Measurements from ENCODE around the gene PRKAB2. TPM values are rescaled to one million over a fixed set of nuclear protein-coding genes. Genes with fewer than 3 reads are reported as not detected.
"Not testable (repeated sequence)": the region's sequence is repeated elsewhere in the genome, so short reads cannot be mapped to it uniquely, and the experiment has no call there.

PRKAB2 gene
- total and polyA plus RNA-seq, 9 of the 15 experiments (the other 6 are each of a cell fraction or from before 2014, with no cell fraction given) = 2.3 to 20.8 (median 7.9) TPM

DNA sequence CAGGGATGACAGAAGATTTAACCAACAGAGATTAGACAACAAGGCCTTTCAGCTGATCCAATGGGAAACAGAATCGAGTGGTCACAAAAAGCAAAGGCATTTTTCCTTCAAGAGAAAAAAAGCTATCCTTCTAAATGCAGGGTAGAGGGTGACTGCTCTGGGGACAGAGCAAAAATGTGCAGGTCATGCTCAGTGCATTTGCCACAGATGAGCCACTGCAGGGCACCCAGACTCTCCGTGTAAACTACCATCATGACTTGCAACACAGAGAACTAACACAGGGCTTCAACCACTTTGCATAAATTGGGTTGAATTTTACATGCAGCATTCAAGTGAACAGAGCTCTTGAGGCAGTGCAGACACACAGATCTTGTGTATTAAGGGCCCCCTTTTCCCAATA, 56.8 kb downstream of the PRKAB2 start (continued):
- TF ChIP-seq THAP7 (CRISPR knock-in tag; IDR thresholded peaks at IDR 0.05) = no peak
- no peak for TF ChIP-seq FOXA1 (IDR thresholded peaks at IDR 0.05; ENCODE audit: borderline replicate concordance)
- TF ChIP-seq ZNF23 (CRISPR knock-in tag; IDR thresholded peaks at IDR 0.05) = no peak
- TF ChIP-seq, protein P1, sequence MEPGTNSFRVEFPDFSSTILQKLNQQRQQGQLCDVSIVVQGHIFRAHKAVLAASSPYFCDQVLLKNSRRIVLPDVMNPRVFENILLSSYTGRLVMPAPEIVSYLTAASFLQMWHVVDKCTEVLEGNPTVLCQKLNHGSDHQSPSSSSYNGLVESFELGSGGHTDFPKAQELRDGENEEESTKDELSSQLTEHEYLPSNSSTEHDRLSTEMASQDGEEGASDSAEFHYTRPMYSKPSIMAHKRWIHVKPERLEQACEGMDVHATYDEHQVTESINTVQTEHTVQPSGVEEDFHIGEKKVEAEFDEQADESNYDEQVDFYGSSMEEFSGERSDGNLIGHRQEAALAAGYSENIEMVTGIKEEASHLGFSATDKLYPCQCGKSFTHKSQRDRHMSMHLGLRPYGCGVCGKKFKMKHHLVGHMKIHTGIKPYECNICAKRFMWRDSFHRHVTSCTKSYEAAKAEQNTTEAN (CRISPR knock-in tag; IDR thresholded peaks at IDR 0.05) = no peak
- TF ChIP-seq ZNF143 (CRISPR knock-in tag; IDR thresholded peaks at IDR 0.05) = no peak

DNA sequence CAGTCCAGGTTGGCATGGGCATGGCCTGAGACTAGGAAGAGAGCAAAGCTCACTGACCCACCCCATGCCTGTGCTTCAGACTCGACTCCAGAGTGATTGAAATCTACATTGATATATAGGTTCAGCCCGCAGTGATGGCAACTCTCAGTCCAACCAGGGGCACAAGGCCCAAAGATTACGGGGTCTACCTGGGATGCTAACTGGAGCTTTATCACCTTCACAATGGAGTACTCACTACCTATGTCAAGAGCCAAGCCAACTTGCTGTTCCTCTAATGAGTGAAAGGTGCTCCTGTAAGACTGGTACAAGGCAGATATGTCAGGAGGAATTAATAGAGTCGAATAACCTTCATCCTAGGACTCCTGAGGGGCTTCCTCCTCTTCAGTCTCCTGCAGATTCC, 57.2 kb downstream of the PRKAB2 start:
- in situ Hi-C loops (cut with MboI); H3K4me1 ChIP-seq (replicated peaks in 1 of 2; ENCODE audit: control insufficient read depth in 2 of 2, insufficient read depth in 2 of 2, low read length in 2 of 2); H3K9me1 ChIP-seq (ENCODE audit: control insufficient read depth, insufficient read depth, low read length); H3K79me2 ChIP-seq (ENCODE audit: control insufficient read depth, insufficient read depth, low read length); H3K9ac ChIP-seq (ENCODE audit: insufficient read depth in 1 of 2, low read depth in 2 of 2, low read length in 2 of 2); DNase-seq (ENCODE audit: extremely low read depth in 1 of 4, low spot score in 3 of 4); H3K4me2 ChIP-seq (ENCODE audit: insufficient read depth, low read length); H3K4me3 ChIP-seq; BruUV-seq (replicated peaks); CTCF ChIA-PET (ENCODE audit: low intra/inter-chr PET ratio); H3K9me3 ChIP-seq (replicated peaks; ENCODE audit: control insufficient read depth, insufficient read depth, low read depth, low read length); FAIRE-seq; H3K27me3 ChIP-seq (ENCODE audit: control insufficient read depth in 2 of 2, insufficient read depth in 2 of 2, low read length in 2 of 2); intact Hi-C loops (cut with micrococcal nuclease); H4K20me1 ChIP-seq (replicated peaks; ENCODE audit: control insufficient read depth, insufficient read depth, low read length); POLR2A ChIA-PET; ATAC-seq; H3K36me3 ChIP-seq (ENCODE audit: control insufficient read depth, insufficient read depth, low read length); H3K27ac ChIP-seq (ENCODE audit: extremely low read depth, low read depth, low read length); H2AFZ ChIP-seq (ENCODE audit: low read depth, low read length): not testable (repeated sequence)
- 0% methylated on average over 3 of the region's 4 CpGs for WGBS (ENCODE audit: insufficient coverage, low coverage, missing lambda C conversion rate)

- H3K4me3 ChIP-seq; FAIRE-seq; CTCF ChIA-PET (ENCODE audit: low intra/inter-chr PET ratio); ATAC-seq; H3K4me1 ChIP-seq (replicated peaks in 1 of 2; ENCODE audit: control insufficient read depth in 2 of 2, insufficient read depth in 2 of 2, low read length in 2 of 2); in situ Hi-C loops (cut with MboI); H3K9ac ChIP-seq (ENCODE audit: insufficient read depth in 1 of 2, low read depth in 2 of 2, low read length in 2 of 2); DNase-seq (ENCODE audit: extremely low read depth in 1 of 4, low spot score in 3 of 4); H2AFZ ChIP-seq (ENCODE audit: low read depth, low read length); H3K9me3 ChIP-seq (replicated peaks; ENCODE audit: control insufficient read depth, insufficient read depth, low read depth, low read length); H3K9me1 ChIP-seq (ENCODE audit: control insufficient read depth, insufficient read depth, low read length); intact Hi-C loops (cut with micrococcal nuclease); H3K36me3 ChIP-seq (ENCODE audit: control insufficient read depth, insufficient read depth, low read length); H3K27ac ChIP-seq (ENCODE audit: extremely low read depth, low read depth, low read length); BruUV-seq (replicated peaks); H3K4me2 ChIP-seq (ENCODE audit: insufficient read depth, low read length); POLR2A ChIA-PET; H4K20me1 ChIP-seq (replicated peaks; ENCODE audit: control insufficient read depth, insufficient read depth, low read length); H3K79me2 ChIP-seq (ENCODE audit: control insufficient read depth, insufficient read depth, low read length): not testable (repeated sequence)
- 0% methylated on average over 1 of the region's 1 CpG for WGBS (ENCODE audit: insufficient coverage, low coverage, missing lambda C conversion rate)
- H3K27me3 ChIP-seq (ENCODE audit: control insufficient read depth in 2 of 2, insufficient read depth in 2 of 2, low read length in 2 of 2) = peaks cover 0 to 12% of the 10 kb centered on the region in 2 experiments; a peak in 3 of 5 replicates
These were observed 57.9 kb downstream of the PRKAB2 start for GRCh38 chr1:147114353-147114752.
